Sciatic nerve (tissue), 2 donors: ENCODE results near the gene CDK12. TPM values are rescaled to one million over a fixed set of nuclear protein-coding genes. Genes with fewer than 3 reads are reported as not detected.

ENCODE experiments used
- ATAC-seq: fragments of 200-7000 bp; cut with Tn5 transposase; one replicate; pipeline ENCODE4 v1.9.1; 2020; ENCODE audit warnings: mild to moderate bottlenecking, moderate library complexity
- DNase-seq: peaks from one replicate; pipeline ENCODE4 v3.0.0-alpha.2; 2020; ENCODE audit warnings: low spot score
- intact Hi-C: fragments of 100-400 bp; cut with DNase I; formaldehyde crosslinking; loops from one replicate; pipeline ENCODE4 v1.14.2; 2022
- total RNA-seq: library from RNA; stranded (reverse); fragmentation: NEBNext Ultra II Directional; extraction: Animal tissue kit (Norgen Biotek cat#: 25700); gene quantifications from one replicate; pipeline ENCODE4 v1.2.1, GENCODE V29; 2021
- donor health status: DM: no; HTN: no; CAD: no.
- donor health status: DM: no; HTN: no; CAD: no.

Gene CDK12
- total RNA-seq, 1 donor from 2014 or later, result 65.2 TPM

- DNase-seq, result peak; percentile 72
- ATAC-seq, result peak; percentile 93
- intact Hi-C loops, result no loop called here
Observed at GRCh38 chr17:39573447-39574298, 112.4 kb downstream of the CDK12 start.

- intact Hi-C loops, result no loop called here
- DNase-seq, result no peak
- no peak for ATAC-seq
Observed at GRCh38 chr17:39576187-39576586, 114.9 kb downstream of the CDK12 start.

GRCh38 chr17:39578272-39578671 is 117.0 kb downstream of the CDK12 start:
- no peak for ATAC-seq
- no peak for DNase-seq
- intact Hi-C loops, result no loop called here

GRCh38 chr17:39579318-39580081 is 118.2 kb downstream of the CDK12 start:
- ATAC-seq (no peak), DNase-seq (no peak)
- intact Hi-C loops, result no loop called here

- ATAC-seq (no peak), DNase-seq (no peak)
- intact Hi-C loops, result no loop called here
Observed at GRCh38 chr17:39580082-39580468, 118.8 kb downstream of the CDK12 start.

- no peak for DNase-seq
- intact Hi-C loops, result no loop called here
- ATAC-seq, result no peak
Observed at GRCh38 chr17:39581071-39581758, 119.9 kb downstream of the CDK12 start.

- DNase-seq (no peak), ATAC-seq (no peak)
- intact Hi-C loops, result no loop called here
Observed at GRCh38 chr17:39581759-39582085, 120.4 kb downstream of the CDK12 start.

- intact Hi-C loops, result no loop called here
- DNase-seq (no peak), ATAC-seq (no peak)
Observed at GRCh38 chr17:39582658-39583057, 121.4 kb downstream of the CDK12 start.

Other genes with a start within 250 kb of the CDK12 start
- gene STAC2, start 235.5 kb upstream of the CDK12 start, total RNA-seq, result 0.49 TPM
- 29.1 TPM for gene FBXL20, start 59.9 kb upstream of the CDK12 start, total RNA-seq
- gene MED1, start 10.2 kb upstream of the CDK12 start, total RNA-seq, result 36.4 TPM
- not detected for gene NEUROD2, start 146.4 kb downstream of the CDK12 start, total RNA-seq
- gene PPP1R1B, start 165.5 kb downstream of the CDK12 start, total RNA-seq, result 3.3 TPM
- 81.8 TPM for gene STARD3, start 175.7 kb downstream of the CDK12 start, total RNA-seq
- gene TCAP, start 203.9 kb downstream of the CDK12 start, total RNA-seq, result 2.0 TPM
- 1.3 TPM for gene PNMT, start 207.0 kb downstream of the CDK12 start, total RNA-seq
- gene PGAP3, start 226.6 kb downstream of the CDK12 start, total RNA-seq, result 16.0 TPM
- 131 TPM for gene ERBB2, start 238.6 kb downstream of the CDK12 start, total RNA-seq